MCF 10A (cell line): ENCODE measurements around the gene INPP5D. TPM values are rescaled to one million over a fixed set of nuclear protein-coding genes. Genes with fewer than 3 reads are reported as not detected.
"Not testable (repeated sequence)": the region's sequence is repeated elsewhere in the genome, so short reads cannot be mapped to it uniquely, and the experiment has no call there.

Experiments used
- BruUV-seq: library from RNA; stranded (reverse); fragments of 400-500 nt; replicated peaks from 2 replicates; lab custom pipeline; 2021; lab: Mats Ljungman, UMichigan
- CTCF ChIA-PET: fragments of 300-600 bp; sonication (Branson Sonifier 250); formaldehyde crosslinking; extraction: SDS; loops from one replicate; lab custom pipeline; 2021; ENCODE audit warnings: antibody characterized with exemption, inconsistent platforms; lab: Yijun Ruan, JAX
- POLR2A ChIA-PET: fragments of 300-600, 350-650 bp; sonication (Branson Sonifier 250); formaldehyde crosslinking; extraction: SDS; loops from one replicate; lab custom pipeline; 2020; ENCODE audit warnings: antibody characterized with exemption, inconsistent platforms; lab: Yijun Ruan, JAX
- DNase-seq: peaks from one replicate; pipeline ENCODE4 v3.0.0-alpha.2; 2018; ENCODE audit not compliant: unreplicated experiment
- H3K27ac Mint-ChIP-seq: one replicate; pipeline ENCODE4 v1.8.0; 2022; ENCODE audit warnings: mild to moderate bottlenecking, low read depth, mixed read lengths; ENCODE audit not compliant: unreplicated experiment
- H3K27me3 Mint-ChIP-seq: one replicate; pipeline ENCODE4 v1.8.0; 2022; ENCODE audit warnings: mixed read lengths; ENCODE audit not compliant: insufficient read depth, unreplicated experiment
- H3K36me3 Mint-ChIP-seq: one replicate; pipeline ENCODE4 v1.8.0; 2022; ENCODE audit warnings: mild to moderate bottlenecking, moderate library complexity, mixed read lengths; ENCODE audit not compliant: insufficient read depth, unreplicated experiment
- H3K4me1 Mint-ChIP-seq: one replicate; pipeline ENCODE4 v1.8.0; 2022; ENCODE audit warnings: mixed read lengths; ENCODE audit not compliant: insufficient read depth, unreplicated experiment
- H3K4me3 Mint-ChIP-seq: one replicate; pipeline ENCODE4 v1.8.0; 2022; ENCODE audit warnings: mild to moderate bottlenecking, moderate library complexity, mixed read lengths; ENCODE audit not compliant: unreplicated experiment
- H3K9me3 Mint-ChIP-seq: one replicate; pipeline ENCODE4 v1.8.0; 2022; ENCODE audit warnings: mixed read lengths; ENCODE audit not compliant: unreplicated experiment
- intact Hi-C: fragments of 100-400 bp; cut with micrococcal nuclease; formaldehyde crosslinking; loops from 2 replicates; pipeline ENCODE4 v1.14.1; 2022
- total RNA-seq: library from RNA; stranded (reverse); gene quantifications from 2 replicates; pipeline ENCODE4 v1.2.3, GENCODE V29; 2022
- TF ChIP-seq, protein P1 (sequence below): fragments of 200-600 bp; IDR thresholded peaks from one replicate; pipeline ENCODE4 v1.8.0; 2022; ENCODE audit warnings: antibody characterized with exemption, mild to moderate bottlenecking; ENCODE audit not compliant: unreplicated experiment

Gene INPP5D
- total RNA-seq, 1 experiment from 2014 or later = 64.9 TPM

DNA sequence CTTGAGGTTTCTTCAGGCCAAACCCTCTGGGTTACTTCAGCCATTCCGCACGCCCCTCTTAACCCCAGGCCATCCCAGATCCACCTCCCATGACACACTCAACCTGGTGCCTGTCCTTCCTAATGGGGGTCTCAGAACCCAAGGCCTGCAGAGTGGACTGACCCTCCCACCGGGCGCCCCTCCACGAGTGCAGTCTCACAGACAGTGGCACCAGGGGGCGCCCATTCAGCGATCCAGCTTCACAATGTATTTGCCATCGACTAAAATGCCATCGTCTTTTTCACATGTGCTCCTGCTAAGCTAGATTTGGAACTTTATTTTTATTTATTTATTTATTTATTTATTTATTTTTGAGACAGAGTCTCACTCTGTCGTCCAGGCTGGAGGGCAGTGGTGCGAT is 38.5 kb downstream of the INPP5D start:
- Mint-ChIP-seq H3K4me3 (no peak overlapping the region), H3K4me1 (no peaks in the 10 kb centered on the region), H3K9me3 (no peaks in the 10 kb centered on the region), H3K36me3 (no peaks in the 10 kb centered on the region), H3K27me3 (no peaks in the 10 kb centered on the region), H3K27ac (no peak overlapping the region)
- POLR2A ChIA-PET = no interaction called here
- peak; percentile 14 for DNase-seq
- intact Hi-C loops = no loop called here
- no TSS peak for BruUV-seq
- TF ChIP-seq, protein P1, sequence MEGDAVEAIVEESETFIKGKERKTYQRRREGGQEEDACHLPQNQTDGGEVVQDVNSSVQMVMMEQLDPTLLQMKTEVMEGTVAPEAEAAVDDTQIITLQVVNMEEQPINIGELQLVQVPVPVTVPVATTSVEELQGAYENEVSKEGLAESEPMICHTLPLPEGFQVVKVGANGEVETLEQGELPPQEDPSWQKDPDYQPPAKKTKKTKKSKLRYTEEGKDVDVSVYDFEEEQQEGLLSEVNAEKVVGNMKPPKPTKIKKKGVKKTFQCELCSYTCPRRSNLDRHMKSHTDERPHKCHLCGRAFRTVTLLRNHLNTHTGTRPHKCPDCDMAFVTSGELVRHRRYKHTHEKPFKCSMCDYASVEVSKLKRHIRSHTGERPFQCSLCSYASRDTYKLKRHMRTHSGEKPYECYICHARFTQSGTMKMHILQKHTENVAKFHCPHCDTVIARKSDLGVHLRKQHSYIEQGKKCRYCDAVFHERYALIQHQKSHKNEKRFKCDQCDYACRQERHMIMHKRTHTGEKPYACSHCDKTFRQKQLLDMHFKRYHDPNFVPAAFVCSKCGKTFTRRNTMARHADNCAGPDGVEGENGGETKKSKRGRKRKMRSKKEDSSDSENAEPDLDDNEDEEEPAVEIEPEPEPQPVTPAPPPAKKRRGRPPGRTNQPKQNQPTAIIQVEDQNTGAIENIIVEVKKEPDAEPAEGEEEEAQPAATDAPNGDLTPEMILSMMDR = peak; percentile 14
- CTCF ChIA-PET = no interaction called here

DNA sequence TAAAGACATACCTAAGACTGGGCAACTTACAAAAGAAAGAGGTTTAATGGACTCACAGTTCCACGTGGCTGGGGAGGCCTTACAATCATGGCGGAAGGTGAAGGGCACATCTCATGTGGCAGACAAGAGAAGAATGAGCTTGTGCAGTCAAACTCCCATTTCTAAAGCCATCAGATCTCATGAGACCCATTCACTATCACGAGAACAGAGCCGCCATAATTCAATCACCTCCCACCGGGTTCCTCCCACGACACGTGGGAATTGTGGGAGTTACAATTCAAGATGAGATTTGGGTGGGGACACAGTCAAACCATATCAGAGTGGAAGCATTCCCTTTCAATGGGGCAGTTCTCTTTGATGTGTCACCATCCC is 39.7 kb downstream of the INPP5D start:
- POLR2A ChIA-PET, H3K4me1 Mint-ChIP-seq, H3K27me3 Mint-ChIP-seq, intact Hi-C loops, DNase-seq, BruUV-seq, H3K4me3 Mint-ChIP-seq, H3K9me3 Mint-ChIP-seq, H3K36me3 Mint-ChIP-seq, H3K27ac Mint-ChIP-seq: not testable (repeated sequence)
- CTCF ChIA-PET = interaction anchor here (0.6 kb wide), 1 partner anchor 50 kb away, joined by 4 read pairs; no protein-coding TSS in a partner anchor

DNA sequence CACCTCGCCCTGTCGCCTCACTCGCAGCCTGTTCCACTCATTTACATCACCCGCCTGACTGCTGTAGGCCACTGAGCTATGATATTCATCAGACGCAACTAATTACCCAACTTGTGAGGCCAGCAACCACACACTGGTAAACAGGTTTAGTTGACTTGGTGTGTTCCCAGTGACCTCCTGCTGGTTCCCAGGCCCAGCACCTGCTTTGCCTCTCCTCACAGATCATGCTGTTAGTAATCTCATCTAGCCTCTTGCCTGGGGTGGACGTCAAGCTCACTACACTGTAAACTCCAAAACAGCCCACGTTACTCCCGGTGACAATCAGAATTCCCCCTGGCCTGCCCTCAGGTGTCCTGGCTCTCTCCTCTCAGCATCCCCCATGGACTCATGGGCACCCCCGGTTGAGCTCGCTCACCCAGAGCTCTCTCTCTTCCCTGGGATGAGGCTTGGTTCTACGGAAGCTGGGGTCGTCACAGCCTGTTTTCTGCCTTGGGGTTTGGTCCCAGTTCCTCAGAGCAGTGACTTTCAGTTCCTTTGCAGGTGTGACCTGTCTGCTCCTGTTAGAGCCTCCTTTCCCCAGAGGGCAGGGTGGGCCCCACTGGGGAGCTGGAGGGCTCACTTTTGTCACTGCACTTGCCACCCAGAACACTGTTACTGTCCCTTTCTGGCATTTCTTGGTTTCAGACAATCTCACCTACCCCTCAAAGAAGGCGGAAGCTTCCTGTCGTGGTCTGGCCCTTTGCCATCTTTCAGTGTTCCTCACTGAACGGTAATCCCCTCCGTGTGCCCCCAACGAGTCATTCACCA is 40.3 kb downstream of the INPP5D start:
- H3K27ac Mint-ChIP-seq = no peak overlapping the region
- CTCF ChIA-PET = interaction anchor here (0.6 kb wide), 1 partner anchor 50 kb away, joined by 4 read pairs; no protein-coding TSS in a partner anchor
- POLR2A ChIA-PET = interaction anchor here (1.1 to 1.5 kb wide), 2 partner anchors 38 to 65 kb away, joined by 3 to 4 read pairs; no protein-coding TSS in a partner anchor
- no peak overlapping the region for H3K4me3 Mint-ChIP-seq
- no peaks in the 10 kb centered on the region for H3K4me1 Mint-ChIP-seq
- DNase-seq = no peak
- intact Hi-C loops = no loop called here
- H3K27me3 Mint-ChIP-seq = no peaks in the 10 kb centered on the region
- no peaks in the 10 kb centered on the region for H3K9me3 Mint-ChIP-seq
- no TSS peak for BruUV-seq
- H3K36me3 Mint-ChIP-seq = no peaks in the 10 kb centered on the region
- TF ChIP-seq, protein P1 = no peak

DNA sequence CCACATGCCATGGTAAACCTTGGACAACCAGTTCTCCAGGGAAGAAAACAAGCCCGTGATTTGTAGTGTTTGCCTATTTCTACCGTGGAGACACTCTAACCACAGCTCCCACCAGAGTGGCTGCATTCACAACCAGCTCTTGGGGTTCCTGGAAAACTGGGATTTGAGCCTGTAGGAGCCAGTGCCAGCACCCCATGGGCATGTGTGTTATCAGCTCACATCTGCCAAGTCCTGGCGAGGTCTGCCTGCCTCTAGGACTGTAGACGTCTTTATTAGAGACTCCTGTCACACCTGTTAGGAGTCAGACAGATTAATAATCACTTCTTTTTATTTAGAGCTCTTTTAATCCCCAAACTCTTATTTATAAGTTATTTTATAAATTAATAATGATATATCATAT is 41.0 kb downstream of the INPP5D start:
- Mint-ChIP-seq H3K36me3 (no peaks in the 10 kb centered on the region), H3K27ac (no peak overlapping the region), H3K9me3 (no peaks in the 10 kb centered on the region), H3K27me3 (no peaks in the 10 kb centered on the region), H3K4me1 (no peaks in the 10 kb centered on the region), H3K4me3 (no peak overlapping the region)
- BruUV-seq = no TSS peak
- POLR2A ChIA-PET = interaction anchor here (1.1 to 1.5 kb wide), 2 partner anchors 37 to 65 kb away, joined by 3 to 4 read pairs; no protein-coding TSS in a partner anchor
- CTCF ChIA-PET = no interaction called here
- intact Hi-C loops = no loop called here
- no peak for DNase-seq
- TF ChIP-seq, protein P1 = no peak
